Measurements from ENCODE around the gene ARHGAP31.

GRCh38 chr3:119360736-119361462, 66.7 kb downstream of the ARHGAP31 start:
- TF ChIP-seq POLR2AphosphoS5 (IDR thresholded peaks at IDR 0.05; ENCODE audit: low read depth) = no peak
- no peak for TF ChIP-seq CTCF (conservative IDR thresholded peaks at IDR 0.05; ENCODE audit: low read depth in 2 of 2)
- TF ChIP-seq JUNB (IDR thresholded peaks at IDR 0.05; ENCODE audit: unreplicated experiment) = no peak

Measured in GM23338 (cell line).